GM21447 (cell line): Measurements from ENCODE around the gene ADGB.
"Not testable (repeated sequence)": the region's sequence is repeated elsewhere in the genome, so short reads cannot be mapped to it uniquely, and the experiment has no call there.

Source experiments
- ATAC-seq: cut with Tn5 transposase; IDR thresholded peaks from one replicate; pipeline ENCODE4 v1.9.1; 2021; ENCODE audit not compliant: unreplicated experiment

ADGB gene

DNA sequence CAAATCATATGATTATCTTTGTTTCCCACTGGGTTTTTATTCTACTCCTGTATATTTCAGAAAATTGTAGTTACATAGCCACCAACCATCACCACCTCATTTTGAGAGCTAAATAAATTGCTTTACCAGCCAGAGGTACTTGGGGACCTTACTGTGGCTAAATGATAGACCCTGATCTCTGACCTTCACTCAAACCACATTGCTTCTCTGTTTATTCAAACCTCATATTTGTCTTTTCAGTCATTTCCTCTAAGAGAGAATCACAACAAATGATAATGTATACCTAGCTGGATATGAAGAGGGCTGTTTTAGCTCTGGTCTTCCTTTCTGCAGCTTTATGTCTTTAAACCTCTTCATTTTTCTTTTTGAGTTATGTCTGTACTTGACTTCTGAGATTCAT, 142.8 kb downstream of the ADGB start:
- ATAC-seq = no peak

DNA sequence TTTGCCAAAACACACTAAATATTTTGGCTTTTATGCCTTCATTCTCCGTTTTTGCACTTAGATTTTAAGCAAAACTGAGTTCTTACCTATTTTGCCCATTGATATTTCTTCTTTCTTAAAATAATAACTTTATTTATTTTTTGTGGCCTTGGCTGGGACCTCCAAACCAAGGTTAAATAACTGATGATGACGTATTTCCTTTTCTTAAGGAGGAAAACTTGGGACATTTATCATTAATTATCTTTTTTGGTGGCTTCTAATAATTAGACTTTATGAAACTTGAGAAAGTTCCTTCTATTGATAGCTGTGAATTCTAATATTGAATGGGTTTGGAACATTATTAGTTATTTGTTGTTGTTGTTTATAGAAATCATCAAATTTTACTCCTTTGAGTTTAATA, 154.5 kb downstream of the ADGB start:
- ATAC-seq = no peak

DNA sequence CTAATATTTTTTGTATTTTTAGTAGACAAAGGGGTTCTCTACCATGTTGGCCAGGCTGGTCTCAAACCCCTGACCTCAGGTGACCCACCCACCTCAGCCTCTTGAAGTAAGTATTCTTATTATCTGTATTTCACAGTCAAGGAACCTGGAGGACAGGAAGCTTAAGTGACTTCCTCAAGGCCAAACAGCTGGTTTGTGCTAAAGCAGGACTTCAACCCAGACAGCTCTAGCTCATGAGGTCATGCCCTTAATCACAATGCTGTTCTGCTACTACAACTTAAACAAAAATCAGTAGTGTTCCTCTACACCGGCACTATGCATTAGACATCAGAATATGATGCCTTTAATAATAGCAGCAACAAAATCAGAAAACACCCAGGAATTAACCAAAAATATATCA, 168.9 kb downstream of the ADGB start:
- no peak for ATAC-seq

DNA sequence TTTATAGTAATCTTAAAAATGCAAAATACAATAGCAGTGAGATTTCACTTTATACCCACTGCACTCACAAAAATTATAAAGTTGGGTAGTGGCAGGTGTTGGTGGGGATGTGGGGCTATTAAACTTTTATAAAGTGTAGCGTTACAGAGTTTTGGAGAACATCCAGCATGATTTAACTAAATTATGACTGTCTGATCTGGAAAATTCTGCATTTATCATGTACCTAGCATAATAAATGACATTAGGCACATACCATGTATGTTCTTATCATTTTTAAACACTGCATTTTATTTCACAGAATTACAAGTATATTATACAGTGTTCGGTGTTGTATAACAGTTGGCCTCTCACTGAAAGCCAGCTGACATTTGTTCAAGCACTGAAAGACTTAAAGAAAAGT, 169.9 kb downstream of the ADGB start:
- ATAC-seq = no peak

DNA sequence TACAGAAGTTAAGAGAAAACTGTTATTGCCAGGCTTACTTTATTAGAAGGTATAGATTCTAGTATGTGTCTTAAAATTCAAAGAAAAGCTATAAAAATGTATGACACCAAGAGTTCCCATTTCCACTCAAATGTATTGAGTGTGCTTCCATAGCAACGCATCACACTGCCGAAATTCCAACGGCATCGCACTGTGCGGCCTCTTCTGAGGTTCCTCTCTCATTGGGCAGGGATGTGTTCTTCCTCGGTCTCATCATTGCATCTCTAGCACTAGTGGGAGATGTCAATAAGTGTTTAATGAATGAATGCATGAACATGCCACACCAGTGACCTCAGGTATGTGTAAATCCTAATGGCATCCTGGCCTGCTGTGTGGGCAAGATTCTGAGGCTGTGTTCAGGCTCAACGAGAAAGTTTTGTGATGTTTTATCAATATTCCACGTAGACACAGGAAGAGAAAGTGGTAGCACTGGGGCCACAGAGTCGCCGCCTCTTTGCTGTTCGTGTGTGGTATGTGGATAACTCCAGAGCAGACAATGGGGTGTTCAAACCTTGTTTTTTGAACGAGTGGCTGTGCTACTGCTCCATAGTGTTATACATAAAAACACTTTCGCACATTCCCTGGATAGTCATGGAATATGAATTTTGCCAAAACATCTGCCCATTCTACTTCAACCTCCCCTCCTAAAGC, 171.6 kb downstream of the ADGB start:
- ATAC-seq = no peak

DNA sequence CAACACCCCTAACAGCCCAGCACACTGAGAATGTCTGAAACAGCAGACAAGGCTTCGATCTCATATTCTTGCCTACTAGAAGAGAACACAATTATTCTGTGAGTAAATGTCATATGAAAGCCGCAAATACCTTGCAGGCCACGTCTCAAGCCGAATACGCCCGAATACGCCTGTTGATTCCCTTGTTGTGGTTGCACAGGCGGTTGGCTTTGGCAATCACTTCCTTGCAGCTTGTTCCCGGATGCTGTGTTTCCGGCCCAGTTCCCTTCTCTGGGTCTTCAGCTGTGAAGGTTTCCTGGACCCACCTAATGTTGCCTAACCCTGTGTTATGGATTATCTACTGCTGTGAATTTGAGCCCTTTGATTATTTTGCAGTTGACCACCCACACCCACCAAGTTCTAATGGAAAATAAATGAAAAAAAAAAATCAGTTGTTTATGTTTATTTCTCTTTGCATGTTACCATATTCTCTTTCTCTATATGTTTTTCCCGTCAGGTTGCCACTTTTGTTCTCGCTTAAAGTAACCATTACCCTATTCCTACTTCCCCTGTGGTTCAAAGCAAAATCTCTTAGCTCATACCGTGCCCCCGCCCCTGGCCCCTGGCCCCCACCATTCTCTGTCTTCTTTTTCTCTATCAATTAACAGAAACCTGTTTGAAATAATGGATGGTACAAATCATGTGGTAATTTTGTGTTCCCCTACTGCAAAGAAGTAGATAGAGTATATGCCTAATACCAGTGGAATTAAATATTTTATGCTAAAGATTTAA, 172.4 kb downstream of the ADGB start:
- peak; percentile 62 for ATAC-seq

DNA sequence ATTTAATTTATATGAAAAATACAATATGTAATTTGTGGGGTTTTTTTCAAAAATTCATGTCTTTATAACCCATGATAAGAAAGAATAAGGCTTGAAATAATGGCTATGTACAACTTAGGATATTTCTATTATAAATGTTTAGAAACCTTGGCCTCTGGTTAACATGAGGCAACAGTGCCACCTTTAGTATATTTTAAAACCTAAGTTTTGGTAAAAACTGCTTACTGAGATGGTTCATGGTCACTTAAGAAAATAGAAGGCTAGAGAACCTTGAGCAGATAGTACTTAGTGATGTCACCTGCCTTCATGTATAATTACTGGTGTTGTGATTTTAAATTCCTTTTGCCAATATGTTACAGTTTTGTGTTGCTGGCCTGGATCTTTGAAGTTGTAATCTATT, 176.4 kb downstream of the ADGB start:
- ATAC-seq = no peak

DNA sequence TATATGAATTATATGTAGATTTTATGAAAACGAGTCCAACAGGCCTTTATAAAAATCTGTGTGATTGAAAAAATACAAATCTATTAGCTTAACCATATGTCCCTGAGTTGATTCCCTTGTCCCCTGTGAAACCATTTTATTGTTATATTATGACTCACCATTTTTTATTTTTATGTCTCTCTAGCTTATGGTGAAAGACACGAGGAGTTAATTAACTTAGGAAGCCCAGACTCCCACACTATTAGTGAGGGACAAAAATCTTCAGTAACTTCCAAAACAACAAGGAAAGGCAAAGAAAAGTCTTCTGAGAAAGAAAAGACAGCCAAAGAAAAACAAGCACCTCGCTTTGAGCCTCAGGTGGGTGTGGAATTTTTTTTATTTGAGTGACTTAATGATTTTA, 183.1 kb downstream of the ADGB start:
- no peak for ATAC-seq

DNA sequence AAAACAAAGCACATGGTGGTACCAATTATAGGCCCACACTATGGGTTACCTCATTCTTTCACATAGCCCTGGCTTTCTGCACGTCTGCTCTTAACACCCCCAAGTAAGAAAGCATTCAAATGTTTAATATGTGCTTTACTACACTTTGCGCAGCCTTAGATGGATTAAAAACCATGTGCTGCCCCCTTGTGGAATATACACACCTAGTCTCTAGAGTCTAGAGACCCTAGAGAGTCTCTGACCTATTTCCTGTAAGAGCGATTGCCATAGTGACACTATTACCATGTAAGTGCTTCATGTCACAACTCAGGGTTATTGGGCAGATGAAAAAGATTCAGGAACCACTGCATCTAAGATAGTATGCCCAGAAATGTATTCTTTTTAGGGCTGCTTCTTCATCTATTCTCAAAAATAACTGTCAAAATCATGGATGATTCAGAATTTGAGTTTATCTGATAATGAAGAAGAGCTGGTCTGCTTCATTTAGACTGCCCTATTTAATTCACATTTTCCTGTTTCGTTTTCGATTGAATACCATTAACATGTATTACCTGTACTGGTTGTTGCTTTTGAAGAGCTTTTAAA, 186.3 kb downstream of the ADGB start:
- ATAC-seq = peak; percentile 91

DNA sequence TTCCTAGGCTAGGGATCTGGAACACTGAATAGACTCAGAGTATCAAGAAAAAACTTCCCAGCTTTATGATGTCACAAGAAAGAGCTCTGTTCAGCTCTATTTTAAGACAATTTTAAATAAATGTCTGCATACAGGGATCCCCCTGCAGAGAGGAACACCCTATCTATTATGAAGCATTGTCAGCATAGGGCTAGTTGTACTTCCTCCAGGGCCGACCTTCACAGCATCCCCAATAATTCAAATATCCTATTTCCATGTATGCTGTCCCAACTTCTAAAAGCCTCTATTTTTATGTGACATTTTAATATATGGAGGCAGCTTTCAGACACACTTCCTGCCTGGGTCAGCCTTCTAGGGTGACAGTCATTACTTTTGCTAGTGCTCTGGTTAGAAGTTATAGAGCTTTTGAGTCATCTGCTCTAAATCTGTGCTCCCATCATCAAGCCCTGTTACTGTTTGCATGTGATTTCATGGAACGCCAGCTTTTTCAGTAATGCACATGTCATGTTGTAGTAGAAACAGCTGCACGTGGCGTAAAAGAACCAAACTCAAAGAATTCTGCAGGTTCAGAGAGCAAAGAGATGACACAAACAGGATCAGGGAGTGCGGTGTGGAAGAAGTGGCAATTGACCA, 189.2 kb downstream of the ADGB start:
- ATAC-seq = no peak

DNA sequence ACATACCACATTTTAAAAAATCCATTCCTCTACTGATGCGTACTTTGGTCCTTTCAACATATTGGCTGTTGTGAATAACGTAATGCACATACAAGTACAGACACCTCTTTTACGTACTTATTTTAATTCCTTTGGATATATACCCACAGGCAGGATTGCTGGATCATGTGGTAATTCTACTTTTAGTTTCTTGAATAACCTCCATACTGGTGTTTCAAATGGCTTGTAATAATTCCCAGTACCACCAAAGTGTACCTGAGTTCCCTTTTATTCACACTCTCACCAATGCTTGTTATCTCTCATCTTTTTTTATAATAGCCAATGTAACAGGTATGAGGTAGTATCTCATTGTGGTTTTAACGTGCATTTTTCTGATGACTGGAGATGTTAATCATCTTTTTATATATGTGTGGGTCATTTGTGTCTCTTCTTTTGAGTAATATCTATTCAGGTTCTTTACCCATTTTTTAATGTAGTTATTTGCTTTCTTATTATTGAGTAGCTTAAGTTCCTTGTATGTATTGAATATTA, 191.9 kb downstream of the ADGB start:
- ATAC-seq = no peak

DNA sequence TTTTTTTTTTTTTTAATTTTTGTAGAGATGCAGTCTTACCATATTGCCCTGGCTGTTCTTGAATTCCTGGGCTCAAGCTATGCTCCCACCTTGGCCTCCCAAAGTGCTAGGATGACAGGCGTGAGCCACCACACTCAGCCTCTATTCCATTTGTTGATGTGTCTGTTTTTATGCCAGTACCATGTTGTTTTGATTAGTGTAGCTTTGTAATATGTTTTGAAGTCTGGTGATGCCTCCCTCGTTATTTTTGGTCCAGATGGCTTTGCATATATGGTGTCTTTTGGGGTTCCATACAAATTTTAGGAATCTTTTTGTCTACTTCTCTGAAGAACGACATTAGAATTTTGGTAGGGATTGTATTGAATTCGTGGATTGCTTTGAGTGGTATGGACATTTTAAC, 193.2 kb downstream of the ADGB start:
- ATAC-seq = no peak

DNA sequence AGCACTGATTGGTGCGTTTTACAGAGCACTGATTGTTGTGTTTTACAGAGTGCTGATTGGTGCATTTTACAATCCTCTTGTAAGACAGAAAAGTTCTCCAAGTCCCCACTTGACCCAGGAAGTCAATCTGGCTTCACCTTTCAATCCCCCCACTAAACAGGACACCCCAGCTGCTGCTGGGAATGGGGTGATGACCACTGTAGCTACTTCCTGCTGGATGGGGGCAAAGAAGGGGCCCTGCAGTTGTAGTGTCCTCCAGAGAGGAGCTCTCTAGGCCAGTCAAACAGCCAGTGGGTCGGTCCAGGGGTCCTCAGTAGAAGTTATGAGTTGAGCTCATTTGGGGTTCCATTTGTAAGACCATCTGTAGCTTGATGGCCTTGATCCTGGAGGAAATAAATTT, 194.4 kb downstream of the ADGB start:
- ATAC-seq = not testable (repeated sequence)

DNA sequence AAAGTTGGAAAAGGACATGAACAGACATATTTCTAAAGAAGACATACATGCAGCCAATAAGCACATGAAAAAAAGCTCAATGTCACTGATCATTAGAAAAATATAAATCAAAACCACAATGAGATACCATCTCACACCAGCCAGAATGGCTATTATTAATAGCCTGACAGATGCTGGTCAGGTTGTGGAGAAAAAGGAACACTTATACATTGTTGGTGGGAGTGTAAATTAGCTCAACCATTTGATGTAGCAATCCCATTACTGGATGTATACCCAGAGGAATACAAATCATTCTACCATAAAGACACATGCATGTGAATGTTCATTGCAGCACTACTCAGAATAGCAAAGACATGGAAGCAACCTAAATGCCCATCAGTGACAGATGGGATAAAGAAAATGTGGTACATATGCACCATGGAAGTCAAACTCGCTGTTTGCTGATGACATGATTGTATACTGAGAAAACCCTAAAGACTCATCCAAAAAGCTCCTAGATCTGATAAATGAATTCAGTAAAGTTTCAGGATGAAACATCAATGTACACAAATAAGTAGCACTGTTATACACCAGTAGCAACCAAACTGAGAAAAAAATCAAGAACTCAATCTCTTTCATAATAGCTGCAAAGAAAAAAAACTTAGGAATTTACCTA, 196.8 kb downstream of the ADGB start:
- no peak for ATAC-seq

DNA sequence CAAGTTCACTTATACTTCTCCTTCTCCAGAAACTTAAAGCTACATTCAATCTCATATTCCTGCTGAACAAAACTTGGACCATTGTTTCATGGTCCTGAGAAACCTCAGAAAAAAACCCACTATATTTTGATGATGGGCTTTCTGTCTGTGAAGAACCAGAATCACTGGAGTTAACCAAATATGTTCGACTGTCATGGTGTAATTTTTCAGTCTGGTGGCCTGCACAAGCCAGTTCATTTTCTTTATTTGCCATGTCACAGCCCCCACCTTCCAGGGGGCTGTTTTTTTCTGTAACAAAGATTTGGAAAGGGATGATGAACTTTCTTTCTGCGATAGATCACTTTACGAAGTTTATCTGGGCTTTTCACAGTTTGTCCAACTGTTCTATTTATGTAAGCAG, 204.4 kb downstream of the ADGB start:
- ATAC-seq = not testable (repeated sequence)

DNA sequence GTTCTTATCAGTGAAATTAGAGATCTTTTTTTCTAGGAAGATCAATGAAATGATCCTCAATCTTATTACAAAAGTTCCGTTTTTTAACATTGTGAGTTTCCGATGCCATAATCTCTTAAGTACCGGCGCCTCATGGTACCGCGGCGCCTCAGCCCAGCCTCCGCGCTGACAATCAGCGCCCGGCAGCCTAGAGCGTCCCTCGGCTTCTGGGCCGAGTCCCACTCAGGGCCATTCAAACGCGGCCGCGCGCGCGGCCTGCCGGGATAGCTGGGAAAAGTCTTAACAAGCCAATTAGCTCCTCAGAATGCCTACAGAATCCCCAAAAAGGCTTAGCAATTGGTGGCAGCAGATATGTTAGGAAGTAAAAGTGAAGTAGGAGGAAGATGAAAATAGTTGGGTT, 204.8 kb downstream of the ADGB start:
- no peak for ATAC-seq

DNA sequence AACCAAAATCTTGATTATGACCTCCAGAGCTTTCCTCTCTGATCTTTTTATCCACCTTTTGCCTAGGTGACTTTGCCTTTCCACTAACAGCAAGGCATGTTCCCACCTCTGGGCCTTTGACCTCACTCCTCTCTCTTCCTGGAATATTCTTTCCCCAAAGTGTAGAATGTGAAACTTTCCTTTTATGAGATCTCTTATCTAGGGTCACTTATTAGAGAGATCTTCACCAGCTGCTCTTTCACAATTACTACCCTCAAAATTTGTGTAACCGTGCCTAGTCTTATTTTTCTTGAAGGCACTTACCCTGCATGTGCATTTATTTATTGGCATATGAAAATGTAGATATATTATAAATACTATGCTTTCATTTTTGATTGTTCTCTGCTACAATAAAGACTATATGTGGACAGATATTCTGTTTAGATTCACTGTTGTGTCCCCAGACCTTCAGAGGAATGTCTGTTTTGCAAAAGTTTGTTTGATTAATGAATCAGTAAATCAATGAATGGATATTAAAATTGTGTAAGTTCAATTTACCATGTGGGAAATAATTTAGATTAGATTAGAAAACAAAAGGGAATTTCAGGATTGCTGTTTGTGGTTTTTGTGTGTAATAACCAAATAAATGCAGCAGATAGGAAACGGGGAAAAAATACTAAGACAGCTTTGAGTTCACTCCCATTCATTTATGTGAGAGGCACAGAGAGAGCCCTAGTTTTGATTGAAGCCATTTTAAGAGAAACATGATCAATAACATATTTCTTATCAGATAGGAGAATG, 207.0 kb downstream of the ADGB start:
- ATAC-seq = no peak

DNA sequence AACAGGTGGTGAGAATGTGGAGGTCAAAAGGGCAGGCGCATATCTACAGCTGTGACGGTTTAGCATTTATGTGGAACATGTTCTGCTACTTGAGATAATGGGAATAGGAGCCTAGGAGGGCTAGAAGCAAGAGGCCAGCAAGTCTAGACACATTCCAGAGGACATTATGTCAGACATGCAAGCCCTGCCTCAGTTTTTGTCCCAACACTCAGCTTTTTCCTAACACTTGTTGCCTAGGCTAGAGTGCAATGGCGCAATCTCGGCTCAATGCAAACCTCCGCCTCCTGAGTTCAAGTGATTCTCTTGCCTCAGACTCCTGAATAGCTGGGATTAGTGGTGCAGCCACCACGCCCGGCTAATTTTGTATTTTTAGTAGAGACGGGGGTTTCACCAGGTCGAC, 210.2 kb downstream of the ADGB start:
- ATAC-seq = not testable (repeated sequence)

DNA sequence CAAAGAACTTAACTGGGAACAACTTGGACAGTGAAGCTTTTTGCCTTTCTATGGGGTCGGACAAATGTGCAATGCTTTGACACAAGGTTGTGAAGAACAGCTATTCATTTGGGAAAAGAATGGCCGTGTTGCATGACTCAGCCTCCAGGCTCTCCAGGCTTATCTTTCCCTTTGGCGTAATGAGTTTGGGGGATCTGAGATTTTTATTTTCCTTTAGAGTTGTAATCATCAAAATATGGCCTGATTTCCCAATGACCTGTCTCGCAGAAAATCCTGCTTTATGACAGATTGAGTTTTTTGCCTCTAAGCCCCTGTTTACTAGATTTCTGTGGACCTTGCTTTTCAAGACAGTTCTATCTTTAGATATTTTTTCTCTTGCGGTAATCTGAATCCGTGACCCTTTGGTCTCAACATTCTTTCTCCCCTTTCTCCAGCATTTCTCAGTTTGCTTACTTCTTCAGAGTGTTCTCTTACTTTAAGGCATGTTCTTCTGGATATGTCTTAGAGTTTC, 214.1 kb downstream of the ADGB start:
- not testable (repeated sequence) for ATAC-seq

DNA sequence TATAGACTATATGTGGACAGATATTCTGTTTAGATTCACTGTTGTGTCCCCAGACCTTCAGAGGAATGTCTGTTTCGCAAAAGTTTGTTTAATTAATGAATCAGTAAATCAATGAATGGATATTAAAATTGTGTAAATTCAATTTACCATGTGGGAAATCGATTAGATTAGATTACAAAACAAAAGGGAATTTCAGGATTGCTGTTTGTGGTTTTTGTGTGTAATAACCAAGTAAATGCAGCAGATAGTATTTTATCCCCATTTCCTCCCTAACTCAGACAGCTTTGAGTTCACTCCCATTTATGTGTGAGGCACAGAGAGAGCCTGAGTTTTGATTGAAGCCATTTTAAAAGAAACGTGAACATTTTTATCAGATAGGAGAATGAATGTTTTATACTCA, 214.8 kb downstream of the ADGB start:
- ATAC-seq = no peak
